ENCODE measurements around the gene TFPT.

DNA sequence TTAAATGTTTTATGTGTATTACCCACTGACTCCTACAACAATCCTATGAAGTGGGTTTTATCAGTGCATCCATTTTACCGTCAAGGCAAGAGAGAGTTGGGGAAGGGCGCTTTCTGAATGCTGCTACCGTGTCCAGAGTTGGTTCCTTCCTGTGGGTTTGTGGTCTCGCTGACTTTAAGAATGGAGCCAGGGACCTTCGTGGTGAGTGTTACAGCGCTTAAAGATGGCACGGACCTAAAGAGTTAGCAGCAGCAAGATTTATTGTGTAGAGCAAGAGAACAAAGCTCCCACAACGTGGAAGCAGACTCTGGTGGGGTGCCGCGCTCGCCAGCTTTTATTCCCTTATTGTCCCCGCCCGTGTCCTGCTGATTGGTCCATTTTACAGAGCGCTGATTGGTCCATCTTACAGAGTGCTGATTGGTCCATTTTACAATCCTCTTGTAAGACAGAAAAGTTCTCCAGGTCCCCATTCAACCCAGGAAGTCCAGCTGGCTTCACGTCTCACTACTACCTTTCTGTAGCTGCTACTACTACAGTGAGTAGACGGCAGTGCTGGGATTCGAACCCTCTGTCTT is 20.9 kb downstream of the TFPT start:
- no peak for TF ChIP-seq POLR2A (IDR thresholded peaks at IDR 0.05; ENCODE audit: low read depth, low read length)
- TF ChIP-seq, protein P1, sequence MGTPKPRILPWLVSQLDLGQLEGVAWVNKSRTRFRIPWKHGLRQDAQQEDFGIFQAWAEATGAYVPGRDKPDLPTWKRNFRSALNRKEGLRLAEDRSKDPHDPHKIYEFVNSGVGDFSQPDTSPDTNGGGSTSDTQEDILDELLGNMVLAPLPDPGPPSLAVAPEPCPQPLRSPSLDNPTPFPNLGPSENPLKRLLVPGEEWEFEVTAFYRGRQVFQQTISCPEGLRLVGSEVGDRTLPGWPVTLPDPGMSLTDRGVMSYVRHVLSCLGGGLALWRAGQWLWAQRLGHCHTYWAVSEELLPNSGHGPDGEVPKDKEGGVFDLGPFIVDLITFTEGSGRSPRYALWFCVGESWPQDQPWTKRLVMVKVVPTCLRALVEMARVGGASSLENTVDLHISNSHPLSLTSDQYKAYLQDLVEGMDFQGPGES (IDR thresholded peaks at IDR 0.05): no peak
- TF ChIP-seq, protein P2, sequence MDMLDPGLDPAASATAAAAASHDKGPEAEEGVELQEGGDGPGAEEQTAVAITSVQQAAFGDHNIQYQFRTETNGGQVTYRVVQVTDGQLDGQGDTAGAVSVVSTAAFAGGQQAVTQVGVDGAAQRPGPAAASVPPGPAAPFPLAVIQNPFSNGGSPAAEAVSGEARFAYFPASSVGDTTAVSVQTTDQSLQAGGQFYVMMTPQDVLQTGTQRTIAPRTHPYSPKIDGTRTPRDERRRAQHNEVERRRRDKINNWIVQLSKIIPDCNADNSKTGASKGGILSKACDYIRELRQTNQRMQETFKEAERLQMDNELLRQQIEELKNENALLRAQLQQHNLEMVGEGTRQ (IDR thresholded peaks at IDR 0.05; ENCODE audit: borderline replicate concordance, low read depth, low read length): no peak
- TF ChIP-seq, protein P3, sequence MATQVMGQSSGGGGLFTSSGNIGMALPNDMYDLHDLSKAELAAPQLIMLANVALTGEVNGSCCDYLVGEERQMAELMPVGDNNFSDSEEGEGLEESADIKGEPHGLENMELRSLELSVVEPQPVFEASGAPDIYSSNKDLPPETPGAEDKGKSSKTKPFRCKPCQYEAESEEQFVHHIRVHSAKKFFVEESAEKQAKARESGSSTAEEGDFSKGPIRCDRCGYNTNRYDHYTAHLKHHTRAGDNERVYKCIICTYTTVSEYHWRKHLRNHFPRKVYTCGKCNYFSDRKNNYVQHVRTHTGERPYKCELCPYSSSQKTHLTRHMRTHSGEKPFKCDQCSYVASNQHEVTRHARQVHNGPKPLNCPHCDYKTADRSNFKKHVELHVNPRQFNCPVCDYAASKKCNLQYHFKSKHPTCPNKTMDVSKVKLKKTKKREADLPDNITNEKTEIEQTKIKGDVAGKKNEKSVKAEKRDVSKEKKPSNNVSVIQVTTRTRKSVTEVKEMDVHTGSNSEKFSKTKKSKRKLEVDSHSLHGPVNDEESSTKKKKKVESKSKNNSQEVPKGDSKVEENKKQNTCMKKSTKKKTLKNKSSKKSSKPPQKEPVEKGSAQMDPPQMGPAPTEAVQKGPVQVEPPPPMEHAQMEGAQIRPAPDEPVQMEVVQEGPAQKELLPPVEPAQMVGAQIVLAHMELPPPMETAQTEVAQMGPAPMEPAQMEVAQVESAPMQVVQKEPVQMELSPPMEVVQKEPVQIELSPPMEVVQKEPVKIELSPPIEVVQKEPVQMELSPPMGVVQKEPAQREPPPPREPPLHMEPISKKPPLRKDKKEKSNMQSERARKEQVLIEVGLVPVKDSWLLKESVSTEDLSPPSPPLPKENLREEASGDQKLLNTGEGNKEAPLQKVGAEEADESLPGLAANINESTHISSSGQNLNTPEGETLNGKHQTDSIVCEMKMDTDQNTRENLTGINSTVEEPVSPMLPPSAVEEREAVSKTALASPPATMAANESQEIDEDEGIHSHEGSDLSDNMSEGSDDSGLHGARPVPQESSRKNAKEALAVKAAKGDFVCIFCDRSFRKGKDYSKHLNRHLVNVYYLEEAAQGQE (IDR thresholded peaks at IDR 0.05; ENCODE audit: low read depth, low read length): no peak
- no peak for TF ChIP-seq YY1 (IDR thresholded peaks at IDR 0.05; ENCODE audit: low read depth, low read length)

Measured in GM12878 (cell line).